Islet precursor cell (in vitro differentiated cells): Measurements from ENCODE around the gene C22orf15.
"Not testable (repeated sequence)": the region's sequence is repeated elsewhere in the genome, so short reads cannot be mapped to it uniquely, and the experiment has no call there.

Experiments used
- DNase-seq: peaks from one replicate; pipeline ENCODE4 v3.0.0-alpha.2; 2018

C22orf15 gene, protein sequence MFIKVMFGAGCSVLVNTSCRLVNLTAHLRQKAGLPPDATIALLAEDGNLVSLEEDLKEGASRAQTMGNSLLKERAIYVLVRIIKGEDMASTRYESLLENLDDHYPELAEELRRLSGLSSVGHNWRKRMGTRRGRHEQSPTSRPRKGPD

DNA sequence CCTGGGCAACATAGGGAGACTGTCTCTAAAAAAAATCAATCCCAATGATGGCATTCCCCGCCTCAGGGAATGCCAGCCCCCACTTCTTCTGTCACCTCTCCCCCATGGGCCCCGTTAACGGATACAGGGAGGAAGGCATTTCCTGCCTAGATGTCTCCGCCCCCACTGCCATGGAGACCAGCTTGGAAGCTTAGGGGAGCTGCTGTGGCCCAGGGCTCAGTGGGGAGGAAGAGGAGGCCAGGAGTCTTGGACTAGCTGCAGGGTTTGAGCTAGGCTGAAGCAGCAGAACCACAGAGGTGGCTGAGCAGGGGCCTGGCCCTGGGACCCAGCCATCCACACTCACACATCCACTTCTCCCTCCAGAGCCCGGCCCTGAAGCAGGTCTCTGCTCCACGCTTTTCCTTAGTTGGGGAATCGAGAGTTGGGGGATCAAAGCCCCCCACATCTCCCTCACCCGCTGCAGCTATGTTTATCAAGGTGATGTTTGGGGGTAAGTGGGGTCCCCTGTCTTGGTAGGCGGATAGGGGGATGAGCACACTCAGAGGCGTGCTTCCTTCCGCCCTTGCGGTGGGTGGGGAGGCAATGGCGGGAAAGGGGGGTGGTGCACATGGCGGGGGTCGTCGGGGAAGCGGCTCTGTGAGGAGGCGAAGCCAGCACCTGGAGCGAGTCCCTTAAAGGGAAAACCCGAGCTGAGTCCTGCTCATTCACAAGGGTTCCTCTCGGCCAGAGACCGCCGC is at the start of gene C22orf15:
Gene C22orf15 (plus strand): TSS at position 149 of the 737 bp plus-strand sequence. CDS start 317 bp downstream, at position 466.
- DNase-seq, result no peak

DNA sequence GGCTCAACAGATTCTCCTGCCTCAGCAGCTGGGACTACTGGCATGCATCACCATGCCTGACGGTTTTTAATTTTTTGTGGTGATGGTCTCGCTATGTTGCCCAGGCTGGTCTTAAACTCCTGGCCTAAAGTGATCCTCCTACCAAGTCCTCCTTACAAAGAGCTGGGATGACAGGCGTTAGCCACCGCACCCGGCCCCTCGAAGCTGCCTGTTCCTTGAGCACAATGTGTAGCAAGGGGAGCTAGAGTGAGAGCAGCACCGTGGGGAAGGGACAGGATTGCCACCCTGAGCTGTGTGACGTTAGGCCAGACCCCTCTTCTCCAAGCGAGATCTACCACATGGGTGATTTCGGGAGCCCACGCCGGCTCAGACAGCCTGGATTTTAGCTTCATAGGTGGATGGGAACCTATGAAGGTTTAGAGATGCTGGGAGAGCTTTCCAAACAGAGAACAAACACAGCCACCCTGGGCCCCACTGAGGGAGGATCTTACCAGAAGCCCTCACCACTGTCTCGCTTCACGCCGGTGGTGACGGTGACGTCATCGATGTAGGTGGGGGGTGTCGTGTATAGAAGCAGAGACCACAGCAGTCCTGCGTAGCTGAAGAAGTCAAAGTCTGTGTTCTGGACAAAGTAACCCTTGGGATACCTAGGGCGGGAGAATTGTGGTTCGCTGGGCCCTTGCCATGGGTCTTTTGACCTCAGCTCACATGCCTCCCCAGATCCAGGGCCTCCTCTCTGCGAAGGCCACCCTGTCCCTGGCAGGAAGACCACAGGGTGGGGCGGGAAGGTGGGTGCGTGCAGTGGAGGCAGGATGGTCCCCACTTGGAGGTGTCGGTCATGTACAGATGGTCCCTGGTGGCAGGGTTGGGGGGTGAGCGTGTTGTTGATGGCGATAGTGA is 48.8 kb upstream of the C22orf15 start:
- DNase-seq, result no peak

DNA sequence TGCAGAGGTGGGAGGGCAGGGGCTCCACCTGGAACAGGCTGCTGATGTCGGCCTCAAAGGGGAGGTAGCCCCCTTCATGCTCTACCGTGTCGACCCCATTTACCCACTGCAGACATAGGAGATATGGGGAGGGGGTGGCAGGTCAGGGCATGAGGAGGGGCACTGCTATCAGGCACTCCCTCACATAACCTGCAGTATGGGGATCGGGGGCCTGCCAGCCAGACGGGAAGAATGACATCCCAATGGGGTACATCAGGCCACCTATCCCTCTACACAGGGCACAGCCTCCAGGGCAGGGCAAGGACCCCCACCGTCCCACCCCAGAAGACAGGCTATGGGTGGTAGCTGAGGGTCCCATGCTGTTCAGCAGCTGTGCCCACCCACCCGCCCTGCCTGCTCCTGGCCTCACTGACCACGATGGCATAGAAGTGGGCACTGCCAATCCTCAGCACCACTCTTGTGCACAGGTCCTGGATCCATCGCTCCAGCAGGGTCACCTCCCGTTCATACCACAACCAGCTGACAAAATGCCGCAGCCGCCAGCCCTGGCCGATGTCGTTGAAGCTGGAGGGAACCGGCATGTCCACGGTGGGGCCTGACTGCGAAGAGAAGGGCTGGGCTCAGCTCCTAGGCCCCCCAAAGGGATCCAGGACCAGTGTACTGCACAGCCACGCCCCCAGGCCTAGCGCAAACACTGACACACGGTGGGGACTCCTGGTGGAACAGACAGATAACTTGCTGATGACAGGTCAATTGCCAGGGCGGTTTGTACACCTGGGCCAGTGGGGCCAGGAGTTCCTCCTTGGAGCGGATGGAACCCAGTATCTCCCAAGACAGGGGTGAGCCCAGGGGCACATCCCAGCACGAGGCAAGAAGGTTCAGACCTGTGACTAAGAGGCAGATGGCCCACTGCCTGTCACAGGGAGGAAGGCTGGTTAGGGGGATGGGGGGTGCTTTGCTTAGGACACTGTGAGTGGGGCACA is 47.9 kb upstream of the C22orf15 start:
- no peak for DNase-seq

DNA sequence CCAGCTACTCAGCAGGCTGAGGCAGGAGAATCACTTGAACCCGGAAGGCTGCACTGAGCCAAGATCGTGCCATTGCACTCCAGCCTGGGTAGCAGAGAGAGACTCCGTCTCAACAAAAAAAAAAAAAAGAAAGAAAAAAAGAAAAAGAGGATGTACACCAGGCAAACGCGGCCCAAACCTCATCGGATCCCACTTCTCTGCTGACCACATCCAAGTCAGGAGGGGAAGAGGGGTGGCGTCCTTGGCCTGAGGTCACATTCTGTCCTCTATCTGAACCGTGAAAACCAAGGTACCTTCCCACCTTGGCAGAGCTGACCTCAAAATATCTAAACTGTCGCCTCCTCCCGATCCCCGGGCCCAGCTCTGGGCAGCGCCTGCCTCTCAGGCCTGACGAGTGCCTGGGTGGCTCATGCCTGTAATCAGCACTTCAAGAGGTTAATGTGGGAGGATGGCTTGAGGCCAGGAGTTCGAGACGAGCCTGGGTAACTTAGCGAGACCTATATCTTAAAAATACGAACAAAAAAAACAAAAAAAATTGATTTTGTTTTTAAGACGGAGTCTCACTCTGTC is 46.9 kb upstream of the C22orf15 start:
- no peak for DNase-seq

DNA sequence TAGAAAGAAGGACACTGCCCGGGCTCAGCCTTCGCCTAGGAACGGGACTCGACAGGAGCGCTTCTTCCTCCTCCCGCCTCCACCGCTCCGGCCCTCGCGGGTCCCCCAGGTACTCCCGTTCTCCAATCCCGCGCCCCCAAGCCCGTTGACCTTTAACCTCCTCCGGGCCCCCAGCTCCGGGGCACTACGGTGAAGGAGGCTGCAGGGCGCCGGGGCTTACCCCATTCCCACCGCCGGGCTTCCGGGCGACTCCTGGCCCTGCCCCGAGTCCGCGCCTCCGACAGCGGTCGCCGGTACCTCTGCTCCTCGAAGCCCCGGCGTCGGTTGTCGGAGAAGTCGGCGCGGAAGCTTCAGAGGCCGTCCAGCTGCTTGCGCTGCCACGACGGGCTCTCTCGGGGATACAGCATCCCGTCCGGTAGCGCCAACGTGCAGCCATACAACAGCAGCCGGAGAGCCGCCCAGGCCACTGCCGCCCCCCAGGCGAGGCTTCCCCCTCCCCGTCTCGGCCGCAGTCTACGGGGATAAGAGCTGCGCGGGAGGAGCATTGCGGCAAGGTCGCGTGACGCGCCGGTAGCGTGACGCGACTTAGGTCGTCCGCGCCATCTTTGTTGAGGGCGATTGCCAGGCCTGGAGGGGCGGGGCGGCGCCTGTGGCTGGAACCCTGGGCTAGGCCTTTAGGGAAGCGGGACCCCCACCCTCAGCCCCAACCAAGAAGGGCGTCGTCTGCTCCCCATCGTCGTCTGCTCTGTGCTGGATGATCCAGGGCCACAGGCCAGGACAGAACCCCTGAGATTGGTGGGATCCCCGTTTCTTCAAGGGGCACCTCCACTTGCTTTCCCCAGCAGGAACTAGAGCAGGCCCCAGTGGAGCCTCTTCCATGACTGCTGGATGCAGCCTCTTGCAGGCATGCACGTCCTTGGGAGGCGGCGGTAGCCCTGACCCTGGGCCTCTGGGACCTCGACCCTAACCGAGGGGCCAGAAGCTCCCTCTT is 45.7 kb upstream of the C22orf15 start:
- DNase-seq, result peak; percentile 94

DNA sequence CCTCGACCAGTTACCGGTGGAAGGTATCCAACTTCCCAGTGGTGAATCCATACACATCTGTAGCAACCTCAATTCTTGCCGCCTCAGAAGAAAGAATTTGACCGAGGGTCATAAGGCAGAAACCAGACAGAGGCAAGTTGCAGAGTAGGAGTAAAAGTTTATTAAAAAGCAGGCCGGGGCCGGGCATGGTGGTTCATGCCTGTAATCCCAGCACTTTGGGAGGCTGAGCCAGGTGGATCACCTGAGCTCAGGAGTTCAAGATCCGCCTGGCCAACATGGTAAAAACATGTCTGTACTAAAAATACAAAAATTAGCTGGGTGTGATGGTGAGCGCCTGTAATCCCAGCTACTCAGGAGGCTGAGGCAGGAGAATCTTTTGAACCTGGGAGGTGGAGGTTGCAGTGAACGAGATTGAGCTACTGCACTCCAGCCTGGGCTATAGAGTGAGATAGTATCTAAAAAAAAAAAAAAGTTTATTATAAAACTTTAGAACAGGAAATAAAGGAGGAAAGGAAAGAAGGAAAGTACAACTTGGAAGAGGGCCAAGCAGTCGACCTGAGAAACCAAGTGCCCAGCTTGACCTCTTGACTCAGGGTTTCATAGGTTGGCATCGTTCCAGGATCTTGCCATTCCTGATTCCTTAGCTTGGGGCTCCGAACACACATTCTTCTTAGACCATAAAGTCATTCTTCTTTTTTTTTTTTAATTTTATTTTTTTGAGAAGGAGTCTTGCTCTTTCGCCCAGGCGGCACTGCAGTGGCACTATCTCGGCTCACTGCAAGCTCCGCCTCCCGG is 44.2 kb upstream of the C22orf15 start:
- no peak for DNase-seq

DNA sequence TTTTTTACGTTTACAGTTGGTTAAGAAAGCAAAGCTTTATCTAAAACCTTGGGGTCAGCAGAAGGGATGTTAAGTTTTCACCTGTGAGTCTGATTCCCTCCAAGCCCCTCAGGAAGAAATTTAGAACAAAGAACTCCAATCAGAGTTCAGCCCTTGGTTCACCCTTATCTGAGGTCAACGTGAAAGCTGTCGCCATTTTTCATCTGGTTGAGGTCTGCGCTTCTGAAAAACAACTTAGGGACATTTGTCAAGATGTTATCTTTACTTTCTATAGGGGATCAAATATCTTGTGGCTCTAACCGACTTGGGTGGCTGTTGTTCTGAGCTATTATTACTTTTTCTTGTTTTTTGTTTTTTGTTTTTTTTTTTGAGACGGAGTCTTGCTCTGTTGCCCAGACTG is 41.9 kb upstream of the C22orf15 start:
- DNase-seq, result no peak

DNA sequence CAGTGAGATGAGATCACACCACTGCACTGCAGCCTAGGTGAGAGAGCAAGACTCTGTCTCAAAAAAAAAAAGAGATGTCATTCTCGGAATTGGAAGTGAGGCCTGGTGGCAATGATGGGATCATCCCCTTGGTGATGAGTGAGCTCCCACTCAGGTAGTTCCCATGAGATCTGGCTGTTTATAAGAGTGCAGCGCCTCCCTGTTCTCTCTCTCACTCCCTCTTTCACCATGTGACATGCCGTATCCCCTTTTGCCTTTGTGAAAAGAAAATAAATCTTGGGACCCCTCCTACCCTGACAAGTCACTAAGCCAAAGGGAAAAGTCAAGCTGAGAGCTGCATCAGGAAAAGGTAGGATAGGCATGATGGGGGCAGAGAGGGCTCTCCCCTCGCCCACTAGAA is 40.6 kb upstream of the C22orf15 start:
- no peak for DNase-seq

DNA sequence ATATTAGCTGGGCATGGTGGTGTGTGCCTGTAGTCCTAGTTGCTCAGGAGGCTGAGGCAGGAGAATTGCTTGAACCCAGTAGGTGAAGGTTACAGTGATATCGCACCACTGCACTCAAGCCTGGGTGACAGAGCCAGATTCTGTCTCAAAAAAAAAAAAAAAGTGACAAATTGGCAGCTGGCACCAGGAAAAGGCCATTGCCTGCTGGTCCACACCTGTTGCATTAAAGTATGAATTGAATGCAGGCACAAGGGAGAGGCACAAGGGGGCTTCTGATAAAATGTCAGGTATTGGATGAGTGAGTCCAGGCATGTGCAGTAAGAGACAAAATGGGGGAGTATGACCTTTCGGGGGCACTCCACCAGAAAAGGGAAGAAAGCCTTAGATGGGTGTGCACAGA is 40.1 kb upstream of the C22orf15 start:
- DNase-seq, result no peak

DNA sequence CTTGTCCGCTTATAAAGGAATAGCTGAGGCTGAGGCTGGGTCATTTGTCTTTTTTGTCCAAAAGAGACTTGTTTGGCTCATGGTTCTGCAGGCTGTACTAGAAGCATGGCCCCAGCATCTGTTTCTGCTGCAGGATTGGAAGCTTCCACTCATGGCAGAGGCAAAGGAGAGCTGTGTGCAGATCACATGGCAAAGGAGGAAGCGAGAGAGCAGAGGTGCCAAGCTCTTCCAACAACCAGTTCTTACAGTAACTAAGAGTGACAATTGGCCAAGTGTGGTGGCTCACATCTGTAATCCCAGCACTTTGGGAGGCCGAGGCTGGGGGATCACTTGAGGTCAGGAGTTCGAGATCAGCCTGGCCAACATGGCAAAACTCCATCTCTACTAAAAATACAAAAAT is 34.7 kb upstream of the C22orf15 start:
- not testable (repeated sequence) for DNase-seq

DNA sequence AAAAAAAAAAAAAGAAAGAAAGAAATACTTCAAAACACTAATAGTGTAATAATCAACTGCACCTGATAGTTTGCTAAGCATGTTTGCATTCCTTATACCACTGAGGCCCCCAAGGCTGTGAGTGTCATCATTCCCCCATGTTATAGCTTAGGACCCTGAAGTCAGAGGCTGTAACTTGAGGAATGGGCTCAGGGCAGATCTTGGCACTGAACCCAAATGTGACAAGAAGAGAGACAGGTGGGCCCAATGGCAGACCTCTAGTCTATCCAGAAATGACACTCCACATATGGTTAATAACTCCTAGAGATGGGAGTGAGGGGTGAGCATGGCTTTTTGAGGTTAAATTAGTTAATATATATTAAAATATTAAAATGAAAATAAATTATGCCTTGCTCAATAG is 25.1 kb upstream of the C22orf15 start:
- DNase-seq, result no peak

DNA sequence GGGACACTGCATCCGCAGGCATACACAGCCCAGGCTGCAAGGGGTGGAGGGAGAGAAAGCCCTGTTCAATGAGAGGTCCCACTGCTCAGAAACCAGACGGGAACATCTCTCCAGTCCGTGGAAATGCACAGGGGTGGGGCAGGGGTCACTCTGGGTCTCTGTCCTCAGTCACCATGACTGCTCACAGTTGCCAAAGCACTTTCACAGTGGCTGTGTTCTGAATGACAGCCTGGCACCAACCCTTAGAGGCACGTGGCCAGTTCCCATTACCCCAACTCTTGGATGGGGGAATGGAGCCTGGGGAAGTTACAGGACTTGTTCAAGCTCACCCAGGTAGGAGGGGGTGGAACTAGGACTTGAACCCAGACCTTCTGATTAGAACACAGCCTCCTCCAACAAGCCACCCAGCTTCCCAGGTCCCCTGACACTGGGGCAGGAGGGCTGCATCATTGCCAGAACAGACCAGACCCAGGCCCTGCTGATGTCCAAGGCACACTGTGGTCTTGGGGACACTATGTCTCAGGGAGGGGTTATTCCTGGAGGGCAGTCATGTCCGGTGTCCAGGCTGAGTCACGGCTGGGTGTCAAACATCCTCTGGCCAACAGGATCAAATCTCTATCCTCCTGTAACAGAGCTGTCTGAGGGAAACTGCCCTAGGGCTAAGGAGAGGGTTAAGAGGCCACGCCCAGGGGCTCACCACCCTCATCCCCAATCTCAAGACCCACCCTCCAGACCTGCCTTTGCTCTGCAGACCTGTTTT is 20.1 kb upstream of the C22orf15 start:
- DNase-seq, result no peak

DNA sequence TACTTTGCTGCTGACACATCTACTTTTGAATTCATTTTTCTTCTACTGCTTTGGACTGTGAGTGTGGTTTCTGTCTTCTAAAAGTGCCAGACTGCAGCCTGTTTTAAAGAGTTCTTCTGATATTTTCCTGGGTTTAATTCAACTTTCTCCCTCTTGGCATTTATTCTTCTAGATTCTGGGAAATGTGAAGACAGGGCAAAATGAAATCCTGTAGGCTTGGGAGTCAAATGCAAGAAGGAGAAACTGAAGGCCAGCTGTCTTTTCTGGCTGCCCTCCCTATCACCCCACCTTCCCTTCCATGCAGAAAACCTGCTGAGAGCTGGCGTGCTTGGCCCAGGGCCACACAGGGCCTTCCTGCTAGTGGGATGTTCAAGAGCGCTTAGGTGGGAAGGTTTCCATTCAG is 19.5 kb upstream of the C22orf15 start:
- no peak for DNase-seq

DNA sequence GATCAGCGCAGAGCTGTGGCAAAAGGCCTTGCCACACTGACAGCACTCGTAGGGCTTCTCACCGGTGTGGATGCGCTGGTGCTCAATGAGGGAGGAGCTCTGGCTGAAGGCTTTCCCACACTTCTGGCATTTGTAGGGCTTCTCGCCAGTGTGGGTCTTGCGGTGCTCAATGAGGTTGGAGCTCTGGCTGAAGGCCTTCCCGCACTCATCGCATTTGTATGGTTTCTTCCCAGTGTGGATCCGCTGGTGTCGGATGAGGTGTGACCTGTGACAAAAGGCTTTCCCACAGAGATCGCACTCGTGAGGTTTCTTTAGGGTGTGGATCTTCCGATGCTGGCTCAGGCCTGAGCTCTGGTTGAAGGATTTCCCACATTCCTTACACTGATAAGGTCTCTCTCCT is 18.8 kb upstream of the C22orf15 start:
- no peak for DNase-seq

DNA sequence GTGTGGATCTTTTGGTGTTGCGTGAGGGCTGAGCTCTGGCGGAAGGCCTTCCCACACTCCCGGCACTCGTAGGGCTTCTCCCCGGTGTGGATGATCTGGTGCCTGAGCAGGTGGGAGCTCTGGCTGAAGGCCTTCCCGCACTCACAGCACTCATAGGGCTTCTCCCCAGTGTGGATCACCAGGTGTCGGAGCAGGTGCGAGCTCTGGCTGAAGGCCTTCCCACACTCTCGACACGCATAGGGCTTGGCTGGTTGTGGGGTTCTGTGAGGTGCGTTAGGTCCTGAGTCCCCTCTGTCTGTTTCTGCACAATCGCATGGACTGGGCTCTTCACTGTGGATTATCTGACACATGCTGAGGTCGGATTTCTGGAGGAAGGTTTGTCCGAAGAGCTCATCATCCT is 18.3 kb upstream of the C22orf15 start:
- no peak for DNase-seq

DNA sequence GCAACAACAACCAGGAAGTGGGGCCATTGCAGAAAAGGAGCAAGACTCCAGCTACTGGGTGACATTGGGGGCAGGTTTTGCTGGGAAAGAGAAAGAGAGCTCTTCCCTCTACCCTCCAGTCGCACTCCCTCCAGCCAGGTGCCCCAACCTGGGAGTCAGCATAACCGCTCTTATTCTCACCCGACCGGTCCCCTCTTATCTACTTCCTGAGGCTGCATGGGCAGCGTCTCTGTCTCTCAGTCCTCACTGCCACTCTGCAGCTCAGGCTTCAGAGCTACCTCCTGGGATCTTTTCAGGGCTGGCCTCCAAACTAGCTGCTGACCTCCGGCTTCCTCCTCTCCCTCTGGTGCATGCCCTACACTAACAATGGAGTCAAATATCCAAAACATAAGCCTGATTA is 17.0 kb upstream of the C22orf15 start:
- DNase-seq, result no peak

DNA sequence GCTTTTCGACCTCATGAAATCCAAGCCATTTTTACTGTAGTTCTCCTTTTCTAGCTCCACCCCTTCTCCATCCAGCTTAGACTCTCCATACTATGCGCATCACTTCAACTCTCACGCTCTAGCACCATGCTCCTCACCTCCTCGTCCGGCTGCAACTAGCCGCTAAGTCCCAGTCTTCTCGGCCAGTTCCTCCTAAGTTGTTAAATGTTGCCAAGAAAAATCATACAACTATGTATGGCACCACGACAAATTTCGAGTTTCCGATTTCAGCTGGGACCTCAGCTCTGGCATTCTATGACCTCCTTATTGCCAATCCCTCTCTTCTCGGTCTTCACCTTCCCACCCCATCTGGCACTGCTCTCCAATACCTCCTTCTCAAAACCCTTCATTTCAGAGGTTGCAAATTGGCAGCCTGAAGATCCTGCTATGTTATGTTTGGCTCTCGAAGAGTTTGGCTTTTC is 12.9 kb upstream of the C22orf15 start:
- no peak for DNase-seq

DNA sequence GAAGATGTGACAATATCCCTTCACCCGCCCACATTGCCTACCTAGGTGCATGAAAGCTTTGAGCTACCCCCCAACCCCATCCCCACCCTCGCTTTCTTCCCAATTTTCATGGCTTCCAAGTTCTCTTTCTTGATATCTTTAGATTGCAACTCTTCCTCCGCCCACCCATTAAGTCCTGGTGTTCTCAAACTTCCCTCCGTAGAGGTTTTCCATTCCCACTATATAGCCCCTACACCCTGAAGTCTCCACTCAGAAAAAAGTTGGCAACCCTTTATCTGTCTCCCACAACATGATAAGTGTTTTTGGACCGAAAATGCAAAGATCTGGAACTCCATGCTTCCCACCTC is 12.4 kb upstream of the C22orf15 start:
- no peak for DNase-seq

DNA sequence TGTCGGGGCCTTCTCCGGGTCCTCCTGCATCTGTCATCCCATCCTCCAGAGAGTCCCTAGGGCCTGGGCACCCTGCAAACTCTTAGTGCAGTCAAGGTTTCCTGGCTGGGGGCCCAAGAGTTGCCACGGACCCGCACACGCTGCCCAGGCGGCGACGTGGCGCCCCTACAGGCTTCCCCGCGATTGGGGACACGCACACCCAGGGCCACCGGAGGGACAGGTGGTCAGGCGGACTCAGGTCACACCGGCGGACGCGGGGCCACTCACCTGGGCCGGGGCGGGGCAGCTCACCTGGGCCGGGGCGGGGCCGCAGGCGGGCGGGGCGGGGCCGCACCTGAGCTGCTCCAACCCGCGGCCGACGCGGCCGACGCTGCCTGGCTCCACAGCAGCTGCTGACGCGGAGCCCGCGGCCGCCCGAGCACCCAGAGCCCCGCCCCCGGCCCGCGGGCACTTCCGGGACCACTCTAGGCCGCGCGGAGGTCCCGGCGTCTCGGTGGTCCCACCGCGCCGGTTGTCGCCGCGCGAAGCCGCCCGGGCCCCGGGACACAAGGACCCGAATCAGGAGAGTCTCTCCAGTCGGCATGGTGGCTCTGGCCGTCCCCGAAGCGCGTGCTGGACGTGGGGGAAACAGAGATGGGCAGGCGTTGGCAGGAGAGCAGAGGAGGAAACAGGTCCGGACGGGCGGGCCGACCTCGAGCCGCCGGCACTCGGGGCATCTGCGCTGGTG is 11.9 kb upstream of the C22orf15 start, which contains the start of gene ZNF70:
Gene ZNF70 (minus strand): TSS at position 399 of the 727 bp plus-strand sequence. CDS start 5,972 bp downstream, outside the sequence.
- DNase-seq, result peak; percentile 93
